ENCODE data around the gene ITSN2.

DNA sequence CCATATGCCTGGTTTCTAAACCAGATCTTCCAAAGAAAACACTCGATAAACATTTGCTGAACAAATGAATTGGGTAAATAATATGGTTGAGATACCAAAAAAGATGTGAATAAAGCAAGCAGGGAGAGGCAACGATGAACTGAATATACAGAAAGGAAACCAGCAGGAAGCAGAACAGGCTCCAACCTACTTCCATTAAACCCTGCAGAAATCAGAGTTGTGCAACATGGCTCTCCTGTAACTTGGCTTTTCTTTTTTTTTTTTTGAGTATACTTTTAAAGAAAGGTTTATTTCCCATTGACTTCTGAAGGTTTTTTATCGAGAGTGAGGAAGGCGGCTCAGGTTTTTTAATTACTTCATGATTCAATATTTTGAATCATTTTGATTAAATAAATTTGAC is 23.5 kb downstream of the ITSN2 start:
- TF ChIP-seq, protein P1, sequence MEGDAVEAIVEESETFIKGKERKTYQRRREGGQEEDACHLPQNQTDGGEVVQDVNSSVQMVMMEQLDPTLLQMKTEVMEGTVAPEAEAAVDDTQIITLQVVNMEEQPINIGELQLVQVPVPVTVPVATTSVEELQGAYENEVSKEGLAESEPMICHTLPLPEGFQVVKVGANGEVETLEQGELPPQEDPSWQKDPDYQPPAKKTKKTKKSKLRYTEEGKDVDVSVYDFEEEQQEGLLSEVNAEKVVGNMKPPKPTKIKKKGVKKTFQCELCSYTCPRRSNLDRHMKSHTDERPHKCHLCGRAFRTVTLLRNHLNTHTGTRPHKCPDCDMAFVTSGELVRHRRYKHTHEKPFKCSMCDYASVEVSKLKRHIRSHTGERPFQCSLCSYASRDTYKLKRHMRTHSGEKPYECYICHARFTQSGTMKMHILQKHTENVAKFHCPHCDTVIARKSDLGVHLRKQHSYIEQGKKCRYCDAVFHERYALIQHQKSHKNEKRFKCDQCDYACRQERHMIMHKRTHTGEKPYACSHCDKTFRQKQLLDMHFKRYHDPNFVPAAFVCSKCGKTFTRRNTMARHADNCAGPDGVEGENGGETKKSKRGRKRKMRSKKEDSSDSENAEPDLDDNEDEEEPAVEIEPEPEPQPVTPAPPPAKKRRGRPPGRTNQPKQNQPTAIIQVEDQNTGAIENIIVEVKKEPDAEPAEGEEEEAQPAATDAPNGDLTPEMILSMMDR (IDR thresholded peaks at IDR 0.05): no peak
- TF ChIP-seq POLR2AphosphoS5 (IDR thresholded peaks at IDR 0.05) (no peak), POLR2A (IDR thresholded peaks at IDR 0.05) (no peak)
